Kidney epithelial cell (primary cell): Measurements from ENCODE around the gene N4BP2L2. TPM values are rescaled to one million over a fixed set of nuclear protein-coding genes. Genes with fewer than 3 reads are reported as not detected.

ENCODE experiments used
- DNase-seq: peaks from one replicate; pipeline ENCODE4 v3.0.0-alpha.2; 2010; ENCODE audit warnings: low read depth
- H3K27me3 ChIP-seq: 2 replicates; pipeline ENCODE4 v1.6.0; 2011; ENCODE audit warnings: low read length; ENCODE audit not compliant: control insufficient read depth, insufficient read depth
- H3K36me3 ChIP-seq: 2 replicates; pipeline ENCODE4 v1.5.1; 2011; ENCODE audit warnings: low read length; ENCODE audit not compliant: control insufficient read depth, insufficient read depth
- H3K4me3 ChIP-seq: 2 replicates; pipeline ENCODE4 v1.5.1; 2011; ENCODE audit warnings: low read depth, mild to moderate bottlenecking, control low read depth, low read length
- CTCF ChIP-seq: IDR thresholded peaks from 2 replicates; pipeline ENCODE4 v1.5.1; 2011; ENCODE audit warnings: mild to moderate bottlenecking, moderate library complexity, low read length, control low read depth, inconsistent platforms; ENCODE audit not compliant: insufficient read depth, poor library complexity, severe bottlenecking
- total RNA-seq: library from RNA; depleted of rRNA; stranded (reverse); fragments of >200 nt; gene quantifications from 2 replicates; pipeline ENCODE4 v1.2.3, GENCODE V29; 2015

Gene N4BP2L2
- total RNA-seq, 1 donor from 2014 or later = 64.1 TPM

- H3K4me3 ChIP-seq = peak overlapping the region; percentile 72
- TF ChIP-seq CTCF = no peak
- no peak for DNase-seq
- H3K36me3 ChIP-seq = no peaks in the 10 kb centered on the region
- H3K27me3 ChIP-seq = no peaks in the 10 kb centered on the region
Measured at GRCh38 chr13:32537580-32538142, 934 bp downstream of the N4BP2L2 start.

DNA sequence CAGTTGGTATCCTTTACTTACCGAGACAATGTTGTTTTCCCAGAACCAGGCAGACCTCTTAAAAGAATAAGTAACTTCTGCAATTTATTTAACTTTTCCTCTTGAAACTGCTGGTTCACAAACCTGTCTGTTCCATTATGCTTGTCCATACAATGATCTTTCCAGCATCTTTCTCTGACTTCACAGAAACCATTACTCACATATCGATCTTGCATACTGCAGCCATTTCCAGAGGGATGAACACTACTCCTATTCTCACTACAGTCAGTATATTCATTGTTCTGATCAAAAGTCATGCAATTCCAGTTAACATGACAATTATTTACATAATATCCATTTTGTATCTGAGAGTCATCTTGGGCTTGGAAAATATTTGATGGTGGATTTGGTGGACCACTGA lies 2.8 kb downstream of the N4BP2L2 start:
- no peak for DNase-seq
- H3K27me3 ChIP-seq = no peaks in the 10 kb centered on the region
- no peak overlapping the region for H3K4me3 ChIP-seq
- TF ChIP-seq CTCF = no peak
- H3K36me3 ChIP-seq = no peaks in the 10 kb centered on the region

DNA sequence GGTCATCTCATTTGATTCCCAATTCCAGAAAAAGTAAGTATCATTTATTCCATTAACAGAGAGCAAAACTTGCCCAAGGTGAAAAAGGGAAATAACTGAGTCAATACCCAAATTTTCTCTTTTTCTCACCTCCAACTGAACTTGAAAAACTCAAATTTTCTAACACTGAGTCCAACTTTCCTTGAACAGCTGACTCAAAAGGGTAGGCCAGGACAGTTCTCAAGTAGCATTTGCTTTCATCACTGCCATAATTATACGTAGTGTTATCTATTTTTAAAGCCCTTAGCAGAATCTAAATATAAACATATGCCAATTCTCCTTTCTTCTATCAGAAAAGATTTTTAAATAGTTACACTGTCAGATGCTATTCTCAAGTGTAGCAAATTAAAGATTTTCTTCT lies 3.5 kb downstream of the N4BP2L2 start:
- DNase-seq = no peak

DNA sequence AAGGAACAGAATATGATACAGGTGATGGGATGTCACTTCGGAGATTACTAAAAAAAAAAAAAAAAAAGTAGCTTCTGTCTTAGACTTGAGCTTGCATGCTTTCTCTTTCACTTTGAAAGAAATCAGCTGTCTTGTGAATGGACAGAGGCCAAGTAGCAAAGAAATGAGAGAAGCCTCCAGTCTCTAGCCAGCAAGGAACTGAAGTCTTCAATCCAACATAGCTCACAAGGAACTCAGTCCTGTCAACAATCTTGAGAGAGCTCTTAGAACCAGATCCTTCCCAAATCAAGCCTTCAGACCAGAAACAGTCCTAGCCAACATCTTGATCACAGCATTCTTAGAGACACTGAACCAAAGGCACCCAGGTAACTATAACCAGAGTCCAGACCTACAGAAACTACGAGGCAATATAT lies 7.7 kb downstream of the N4BP2L2 start:
- no peaks in the 10 kb centered on the region for H3K36me3 ChIP-seq
- H3K4me3 ChIP-seq = no peak overlapping the region
- no peak for TF ChIP-seq CTCF
- no peaks in the 10 kb centered on the region for H3K27me3 ChIP-seq
- DNase-seq = peak; percentile 14

More for the DNA sequence above, 3.5 kb downstream of the N4BP2L2 start:
- Histone ChIP-seq H3K27me3 (no peaks in the 10 kb centered on the region), H3K4me3 (no peak overlapping the region), H3K36me3 (no peaks in the 10 kb centered on the region)
- TF ChIP-seq CTCF = no peak

GRCh38 chr13:32528358-32528757 lies 10.2 kb downstream of the N4BP2L2 start:
- no peak for DNase-seq
- Histone ChIP-seq H3K36me3 (no peaks in the 10 kb centered on the region), H3K4me3 (no peak overlapping the region), H3K27me3 (no peaks in the 10 kb centered on the region)
- TF ChIP-seq CTCF = no peak

DNA sequence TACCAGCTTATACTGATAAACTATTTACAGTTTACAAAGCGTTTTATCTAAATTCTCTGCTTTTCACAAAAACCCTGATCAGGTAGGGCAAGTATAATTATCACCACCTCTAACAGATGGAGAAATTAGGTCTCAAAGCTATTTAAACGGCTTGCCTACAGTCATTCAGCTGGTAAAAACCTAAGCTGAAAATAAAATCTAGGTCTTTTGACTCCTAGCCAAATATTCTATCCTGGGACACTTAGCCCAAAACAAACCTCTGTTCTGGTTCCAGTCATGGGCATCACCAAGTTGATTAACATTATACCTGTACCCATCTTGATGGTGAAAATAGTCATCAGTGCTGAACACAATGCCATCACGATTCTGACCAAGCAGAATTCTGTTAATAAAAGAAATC lies 11.4 kb downstream of the N4BP2L2 start:
- no peak for TF ChIP-seq CTCF
- no peak overlapping the region for H3K4me3 ChIP-seq
- H3K36me3 ChIP-seq = no peaks in the 10 kb centered on the region
- H3K27me3 ChIP-seq = no peaks in the 10 kb centered on the region
- DNase-seq = no peak
